CD4-positive, alpha-beta T cell treated with Interleukin-1 beta for 1 hour (primary cell): ENCODE results near the gene GRAMD4.
A peak's percentile ranks its signal among the peaks of the same experiment; 100 is the strongest.

Experiments used
- DNase-seq, 2 donors: peaks; one replicate each; pipeline ENCODE4 v3.0.0-alpha.2; 2020 to 2022

GRAMD4 gene

DNA sequence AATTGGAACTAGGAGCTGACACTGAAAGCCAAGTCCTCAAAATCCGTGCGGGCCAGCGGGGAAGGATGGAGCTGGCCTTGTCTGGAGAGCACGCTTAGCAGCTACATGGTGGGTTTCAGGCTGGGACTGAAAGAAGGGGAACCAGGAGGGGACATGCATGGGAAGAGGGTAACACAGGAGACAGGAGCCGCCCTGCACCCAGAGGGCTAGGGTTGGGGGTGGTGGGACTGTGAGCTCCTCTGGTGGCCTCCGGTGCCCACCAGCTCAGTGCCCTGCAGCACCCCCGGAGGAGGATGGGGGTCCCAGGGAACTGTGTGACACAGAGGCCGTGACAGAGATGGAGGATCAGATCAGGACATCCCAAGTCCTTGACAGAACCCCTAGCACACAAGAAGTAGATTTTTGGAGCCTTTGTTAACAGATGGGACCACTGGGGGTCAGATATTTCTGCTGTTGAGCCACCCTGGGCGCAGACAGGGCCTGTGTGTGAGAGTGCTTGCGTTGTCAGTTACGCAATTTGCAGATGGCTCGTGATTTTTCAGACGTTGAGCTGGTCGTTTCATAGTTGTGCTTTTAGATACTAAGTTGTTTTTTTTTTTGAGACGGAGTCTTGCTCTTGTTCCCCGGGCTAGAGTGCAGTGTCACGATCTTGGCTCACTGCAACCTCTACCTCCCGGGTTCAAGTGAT lies 21.3 kb upstream of the GRAMD4 start:
- DNase-seq, result peak in 1 of 2 donors; percentile 52

DNA sequence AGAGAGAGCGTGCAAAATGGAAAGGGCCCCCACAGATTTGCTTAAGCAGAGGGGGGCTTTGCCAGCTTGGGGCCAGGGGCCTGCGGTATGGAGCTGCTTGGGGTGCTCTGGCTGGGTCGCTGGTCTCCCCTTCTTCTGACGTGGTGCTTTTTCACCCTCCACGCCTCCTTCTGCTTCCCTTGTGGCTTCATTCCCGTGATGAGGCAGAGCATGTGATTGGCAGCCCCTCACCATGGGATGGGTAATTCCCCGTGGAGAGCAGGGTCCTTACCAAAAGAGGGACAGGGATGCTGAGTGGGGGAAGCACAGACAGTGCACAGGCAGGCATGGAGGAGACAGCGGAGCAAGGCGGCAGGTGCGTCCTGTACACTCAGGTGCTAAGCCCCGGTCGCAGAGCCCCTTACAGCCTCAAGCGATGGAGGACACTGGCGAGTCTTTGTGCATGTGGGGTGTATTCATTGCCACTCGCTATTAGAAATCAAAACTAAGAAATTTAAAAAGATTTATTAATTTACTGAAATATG lies 19.9 kb upstream of the GRAMD4 start:
- no peak for DNase-seq

DNA sequence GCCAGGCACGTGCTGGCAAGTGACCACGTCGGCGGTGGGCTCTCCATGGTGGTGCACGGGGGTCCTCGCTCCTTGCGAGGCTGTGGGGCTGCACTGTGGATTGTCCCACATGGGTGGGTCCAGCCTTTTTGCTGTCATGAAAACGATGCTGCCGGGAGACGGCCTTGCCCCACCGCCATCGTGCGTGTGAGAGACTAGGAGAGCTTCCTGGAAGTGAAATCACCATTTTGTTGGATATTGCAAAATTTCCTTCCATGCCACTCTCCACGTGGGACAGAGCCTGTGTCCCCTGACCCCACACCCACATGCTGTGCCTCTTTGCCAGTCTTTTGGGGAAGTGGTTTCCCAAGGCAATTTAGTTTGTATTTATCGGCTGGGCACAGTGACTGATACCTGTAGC lies 18.2 kb upstream of the GRAMD4 start:
- DNase-seq, result peak in 1 of 2 donors; percentile 59

DNA sequence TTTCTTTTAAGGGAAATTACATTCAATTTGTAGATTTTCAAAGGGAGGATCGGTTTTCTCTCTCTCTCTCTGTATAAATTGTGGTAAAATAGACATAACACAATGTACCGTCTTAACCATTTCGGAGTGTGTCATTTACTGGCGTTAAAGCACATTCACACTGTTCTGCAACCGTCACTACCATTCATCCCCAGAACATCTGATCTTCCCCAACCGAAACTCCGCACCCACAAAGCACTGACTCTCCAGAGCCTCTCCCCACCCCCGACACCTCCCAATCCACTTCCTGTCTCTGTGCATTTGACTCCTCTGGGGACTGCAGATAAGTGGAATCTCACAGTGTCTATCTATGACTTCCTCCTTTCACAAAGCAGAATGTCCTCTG lies 15.9 kb upstream of the GRAMD4 start:
- DNase-seq, result peak; percentile 29 to 64

DNA sequence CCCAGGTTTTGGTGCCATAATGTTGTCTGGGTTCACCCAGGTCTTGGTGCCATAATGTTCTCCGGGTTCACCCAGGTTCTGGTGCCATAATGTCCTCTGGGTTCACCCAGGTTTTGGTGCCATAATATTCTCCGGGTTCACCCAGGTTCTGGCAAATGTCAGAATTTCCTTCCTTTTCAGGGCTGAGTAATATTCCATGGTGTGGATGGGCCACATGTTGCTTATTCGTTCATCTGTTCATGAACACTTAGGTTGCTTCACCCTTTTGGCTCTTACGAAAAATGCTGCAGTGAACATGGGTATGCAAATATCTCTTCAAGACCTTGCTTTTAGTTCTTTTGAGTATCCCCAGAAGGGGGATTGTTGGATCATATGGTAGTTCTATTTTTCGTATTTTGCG lies 15.1 kb upstream of the GRAMD4 start:
- no peak for DNase-seq

DNA sequence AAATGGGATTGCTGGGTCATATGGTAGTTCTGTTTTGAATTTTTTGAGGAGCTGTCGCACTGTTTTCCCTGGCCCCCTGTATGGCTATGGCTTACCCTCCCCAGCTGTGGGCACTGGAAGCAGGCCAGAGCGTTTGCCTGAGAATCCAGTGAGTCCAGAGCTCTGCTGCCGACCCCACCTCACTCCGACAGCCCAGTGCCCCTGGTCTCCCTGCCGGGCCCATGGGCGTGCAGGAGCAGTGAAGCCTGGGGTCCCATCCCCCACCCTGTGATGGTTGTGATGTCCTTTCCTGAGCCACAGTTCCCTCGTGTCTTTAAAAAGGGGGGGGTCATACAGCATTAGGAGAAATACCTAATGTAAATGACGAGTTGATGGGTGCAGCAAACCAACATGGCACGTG lies 13.3 kb upstream of the GRAMD4 start:
- DNase-seq, result no peak

DNA sequence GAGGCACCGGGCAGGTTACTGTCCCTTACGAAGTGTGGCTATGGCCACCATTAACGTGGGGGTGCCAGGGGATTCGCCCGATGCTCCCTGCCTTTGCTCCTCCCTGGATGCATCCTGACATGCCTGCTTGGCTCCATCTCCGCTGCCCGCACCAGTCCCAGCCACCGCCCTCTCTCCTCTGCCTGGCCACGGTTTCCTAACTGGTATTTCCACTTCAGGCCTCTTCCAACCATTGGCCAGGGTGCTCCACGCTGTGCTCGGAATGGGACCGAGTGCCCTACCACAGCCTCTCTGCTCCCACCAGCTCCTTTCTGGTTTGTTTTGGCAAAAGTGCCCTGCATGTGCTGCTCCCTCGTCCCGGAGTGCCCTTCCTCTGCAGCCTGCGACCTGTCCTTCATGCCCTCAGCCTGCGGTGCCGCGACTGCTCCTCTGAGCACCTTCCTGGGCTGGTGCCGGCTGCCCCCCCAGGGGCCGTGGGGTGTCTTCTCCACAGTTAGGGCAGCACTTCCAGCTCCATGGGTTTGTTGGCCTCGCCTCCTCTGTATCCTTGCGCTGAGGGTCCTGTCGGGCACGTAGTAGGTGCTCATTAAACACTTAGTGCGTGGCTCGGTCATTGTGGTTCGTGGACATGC lies 12.6 kb upstream of the GRAMD4 start:
- DNase-seq, result no peak

DNA sequence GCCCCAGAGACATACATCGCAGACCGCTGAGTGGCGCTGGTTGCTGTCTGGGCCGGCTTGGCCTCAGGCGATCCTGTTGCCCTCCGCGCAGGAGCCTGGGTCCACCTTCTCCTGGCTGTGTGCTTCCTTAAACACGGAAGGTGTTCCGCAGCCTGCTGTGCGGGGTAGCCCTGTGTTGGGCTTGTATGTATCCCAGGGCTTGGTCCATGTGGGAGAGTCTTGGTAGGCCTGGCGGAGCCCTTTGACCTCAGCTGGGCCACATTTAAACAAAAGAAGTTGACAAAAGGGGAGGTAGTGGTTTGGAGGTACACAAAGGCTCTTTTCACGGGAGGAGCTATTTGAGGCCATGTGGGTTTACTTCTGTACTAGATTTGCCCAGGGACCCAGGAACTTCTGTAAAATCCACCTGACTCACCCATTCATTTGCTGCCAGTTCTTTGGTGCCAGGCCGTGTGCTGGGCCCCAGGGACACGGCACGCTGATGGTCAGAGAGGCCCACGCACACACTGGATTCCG lies 11.0 kb upstream of the GRAMD4 start:
- DNase-seq, result no peak

DNA sequence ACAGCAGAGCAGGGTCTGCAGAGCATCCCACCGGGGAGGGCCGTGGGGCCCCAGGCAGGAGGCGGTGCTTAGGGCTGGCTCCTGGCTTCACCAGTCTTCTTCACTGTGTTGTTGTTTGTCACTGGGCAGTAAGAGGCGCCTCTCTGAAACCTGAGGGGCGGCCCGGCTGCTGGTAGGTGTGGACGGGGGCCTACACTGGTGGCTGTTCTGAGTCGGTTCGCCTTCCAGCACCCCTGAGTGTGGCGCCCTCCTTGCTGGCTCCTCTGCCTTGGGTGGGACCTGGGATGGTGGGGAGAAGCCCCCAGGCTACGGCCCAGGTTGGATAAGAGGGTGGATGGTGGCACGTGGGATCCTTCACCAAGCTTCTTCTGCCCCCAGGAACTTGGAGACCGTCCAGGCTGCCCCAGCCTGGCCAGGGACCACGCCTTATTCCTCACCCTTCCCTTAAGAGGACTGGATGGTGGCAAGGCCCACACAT lies 10.4 kb upstream of the GRAMD4 start:
- no peak for DNase-seq

DNA sequence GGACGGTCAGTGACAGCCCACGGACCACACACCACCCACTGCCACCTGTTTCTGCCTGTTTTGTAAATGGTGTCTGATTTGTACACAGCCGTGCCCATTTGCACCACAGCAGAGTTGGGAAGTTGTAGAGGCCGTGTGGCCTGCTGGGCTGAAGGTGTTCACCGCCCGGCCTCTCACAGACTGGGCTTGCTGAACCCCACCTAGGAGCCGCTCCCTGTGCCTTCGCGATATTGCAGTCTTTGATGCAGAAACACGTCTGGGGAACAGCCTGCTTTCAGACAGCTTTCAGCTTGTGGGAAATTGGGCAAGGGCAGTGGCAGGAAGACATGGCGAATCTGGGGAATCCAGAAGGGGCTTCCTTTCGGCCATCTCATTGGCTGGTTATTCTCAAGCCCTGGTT lies 9.8 kb upstream of the GRAMD4 start:
- DNase-seq, result no peak

DNA sequence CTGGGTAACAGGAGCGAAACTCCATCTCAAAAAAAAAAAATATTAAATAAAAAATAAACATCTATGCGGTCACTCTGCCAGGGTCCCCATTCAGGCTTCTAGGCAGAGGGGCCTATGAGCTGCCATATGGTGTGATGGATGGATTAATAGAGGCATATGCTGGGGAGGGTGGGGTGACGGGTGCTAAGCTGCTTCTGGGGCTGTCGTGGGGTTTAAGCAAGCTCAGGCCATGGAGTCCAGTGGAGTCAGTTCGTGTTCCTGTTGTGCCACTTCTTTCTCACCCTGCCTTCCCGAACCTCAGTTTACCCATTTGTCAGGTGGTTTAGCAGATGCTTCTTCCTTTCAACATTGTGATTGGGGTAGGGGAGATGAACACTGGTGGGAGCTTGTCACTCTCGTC lies 9.0 kb upstream of the GRAMD4 start:
- no peak for DNase-seq

DNA sequence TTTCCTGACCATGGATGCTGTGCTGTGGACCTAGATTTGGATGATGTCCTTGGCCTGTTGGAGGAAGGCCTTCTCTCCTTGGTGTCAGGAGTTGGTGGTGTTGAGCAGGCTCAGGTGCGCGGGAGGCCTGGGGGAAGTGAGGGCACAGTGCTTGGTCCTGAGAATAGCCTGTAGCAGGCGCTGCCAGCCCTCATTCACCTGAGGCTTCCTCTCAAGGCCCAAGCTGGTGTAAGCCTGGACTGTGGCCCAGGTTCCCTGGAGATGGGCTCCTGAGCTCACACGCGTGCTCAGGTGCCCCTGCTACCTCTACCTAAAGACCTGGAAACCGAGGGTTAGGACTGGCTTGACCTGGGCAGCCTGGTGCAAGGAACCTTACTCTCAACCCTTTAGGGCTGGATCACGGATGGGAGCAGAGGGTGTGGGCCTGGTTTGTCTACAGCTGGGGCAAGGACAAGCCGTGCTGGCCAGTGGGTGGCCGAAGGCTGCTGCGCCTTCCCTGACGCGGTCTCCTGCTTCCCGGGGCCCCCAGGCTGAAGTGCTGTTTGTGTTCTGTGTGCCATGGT lies 7.8 kb upstream of the GRAMD4 start:
- no peak for DNase-seq

DNA sequence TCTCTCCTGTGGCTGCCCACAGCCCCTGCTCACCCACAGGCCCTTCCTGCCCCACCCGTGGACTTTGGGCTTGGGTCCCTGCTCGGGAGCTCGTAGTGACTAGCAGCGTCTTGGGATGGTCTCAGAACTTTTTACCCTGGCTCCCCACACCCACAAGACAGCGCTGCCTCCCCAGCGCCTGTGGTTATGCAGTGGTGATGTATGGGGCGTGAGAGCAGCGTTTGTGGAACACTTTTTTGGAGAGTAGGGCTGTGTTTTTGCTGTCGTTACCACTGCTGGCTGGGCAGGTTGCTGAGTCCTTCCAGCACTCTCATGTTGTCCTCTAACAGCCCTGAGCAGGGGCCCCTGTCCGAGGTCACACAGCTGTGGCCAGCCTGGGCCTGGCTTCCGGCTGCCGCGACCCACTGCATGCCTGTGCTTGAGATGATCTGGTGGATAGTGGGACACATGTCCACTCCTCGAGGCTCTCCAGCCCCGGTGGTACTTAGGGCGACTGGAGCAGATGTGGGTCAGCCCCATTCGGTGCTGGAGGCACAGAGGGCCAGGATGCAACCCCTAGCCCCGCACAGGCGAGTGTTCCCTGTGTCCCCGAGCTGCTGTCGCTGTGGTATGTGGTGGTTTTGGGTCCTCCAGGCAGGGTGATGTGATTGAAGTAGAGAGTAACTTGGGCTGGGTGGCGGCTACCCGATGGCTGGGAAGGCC lies 7.1 kb upstream of the GRAMD4 start:
- DNase-seq, result peak; percentile 27 to 30

DNA sequence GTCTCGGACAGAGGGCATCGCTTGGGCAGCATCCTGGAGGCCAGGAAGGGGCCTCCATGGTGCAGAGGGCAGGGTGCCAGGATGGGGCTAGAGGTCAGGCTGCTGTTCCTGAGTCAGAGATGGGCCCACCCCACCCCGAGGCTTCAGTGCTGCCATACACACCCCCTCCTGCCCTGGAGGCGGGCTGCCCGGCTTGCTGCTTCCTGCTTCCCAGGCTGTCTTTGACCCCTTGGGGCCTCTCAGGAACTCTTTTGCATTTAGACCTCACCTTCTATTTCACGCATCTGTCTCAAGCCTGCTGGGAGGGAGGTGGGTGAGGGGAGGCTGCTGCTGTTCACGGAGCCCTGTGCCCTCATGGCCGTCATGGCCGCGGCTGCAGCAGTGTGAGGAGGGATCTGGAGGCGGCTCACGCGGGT lies 6.6 kb upstream of the GRAMD4 start:
- no peak for DNase-seq

DNA sequence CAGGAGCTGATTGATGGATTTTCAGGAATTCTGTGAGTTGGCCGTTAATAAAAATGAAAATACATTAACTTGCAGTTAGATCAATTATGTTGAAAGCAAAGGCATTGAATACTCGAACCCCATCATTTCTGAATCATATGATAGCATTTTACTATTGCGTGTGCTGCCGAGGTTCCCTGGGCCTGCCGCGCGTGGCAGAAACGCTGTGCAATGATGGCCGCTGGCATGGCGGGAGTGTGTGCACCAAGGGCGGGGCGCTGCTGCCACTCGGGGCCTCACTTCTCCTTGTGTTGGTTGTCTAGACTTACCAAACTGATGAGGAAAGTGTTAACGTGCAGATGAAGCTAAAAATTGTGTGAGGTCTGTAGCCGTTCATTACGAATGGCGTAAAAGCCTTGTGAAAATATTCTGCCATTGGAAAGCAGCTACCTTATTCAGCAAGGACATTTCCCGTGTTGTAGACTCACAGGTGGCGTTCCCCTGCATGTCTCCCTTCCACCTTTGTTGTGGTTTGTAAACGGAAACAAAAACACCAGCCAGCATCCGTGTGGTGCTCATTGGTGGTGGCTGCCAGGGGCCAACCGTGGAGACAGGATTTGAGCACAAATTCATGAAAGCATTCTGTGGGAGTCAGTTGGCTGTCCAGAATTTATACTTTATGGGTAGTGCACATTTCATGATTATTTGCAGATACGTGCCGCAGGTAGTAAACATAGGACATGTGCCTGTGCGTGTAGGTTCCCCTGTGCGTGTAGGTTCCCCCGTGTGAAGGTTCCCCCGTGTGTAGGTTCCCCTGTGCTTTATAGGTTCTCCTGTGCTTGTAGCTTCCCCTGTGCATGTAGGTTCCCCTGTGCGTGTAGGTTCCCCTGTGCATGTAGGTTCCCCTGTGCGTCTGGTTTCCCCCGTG lies 5.9 kb upstream of the GRAMD4 start:
- peak; percentile 71 to 82 for DNase-seq

DNA sequence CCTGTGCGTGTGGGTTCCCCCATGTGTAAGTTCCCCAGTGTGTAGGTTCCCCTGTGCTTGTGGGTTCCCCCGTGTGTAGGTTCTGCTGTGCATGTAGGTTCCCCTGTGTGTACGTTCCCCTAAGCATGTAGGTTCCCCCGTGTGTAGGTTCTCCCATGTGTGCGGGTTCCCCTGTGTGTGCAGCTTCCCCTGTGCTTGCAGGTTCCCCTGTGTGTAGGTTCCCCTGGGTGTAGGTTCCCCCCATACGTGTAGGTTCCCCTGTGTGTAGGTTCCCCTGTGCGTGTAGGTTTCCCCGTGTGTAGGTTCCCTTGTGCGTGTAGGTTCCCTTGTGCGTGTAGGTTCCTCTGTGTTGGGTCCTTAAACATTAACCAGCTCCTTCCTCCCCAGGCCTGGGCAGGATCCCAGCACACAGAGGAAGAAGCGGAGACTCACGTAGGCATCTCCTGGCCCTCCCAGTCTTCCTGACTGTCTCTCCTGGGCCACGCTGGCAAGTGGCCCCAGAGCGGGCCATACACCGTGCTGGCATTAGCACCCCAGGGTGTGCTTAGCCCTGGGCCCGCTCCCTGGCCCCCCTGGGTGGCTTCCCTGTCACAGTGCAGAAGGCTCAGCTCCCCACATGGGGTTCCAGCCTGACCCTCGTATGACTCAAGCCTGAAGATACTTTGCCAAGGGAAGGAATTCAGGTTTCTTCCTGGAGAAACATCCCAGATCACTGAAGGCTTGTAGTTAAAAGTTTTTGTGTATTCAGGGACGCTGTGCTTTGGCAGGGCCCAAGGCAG lies 2.8 kb upstream of the GRAMD4 start:
- DNase-seq, result no peak

DNA sequence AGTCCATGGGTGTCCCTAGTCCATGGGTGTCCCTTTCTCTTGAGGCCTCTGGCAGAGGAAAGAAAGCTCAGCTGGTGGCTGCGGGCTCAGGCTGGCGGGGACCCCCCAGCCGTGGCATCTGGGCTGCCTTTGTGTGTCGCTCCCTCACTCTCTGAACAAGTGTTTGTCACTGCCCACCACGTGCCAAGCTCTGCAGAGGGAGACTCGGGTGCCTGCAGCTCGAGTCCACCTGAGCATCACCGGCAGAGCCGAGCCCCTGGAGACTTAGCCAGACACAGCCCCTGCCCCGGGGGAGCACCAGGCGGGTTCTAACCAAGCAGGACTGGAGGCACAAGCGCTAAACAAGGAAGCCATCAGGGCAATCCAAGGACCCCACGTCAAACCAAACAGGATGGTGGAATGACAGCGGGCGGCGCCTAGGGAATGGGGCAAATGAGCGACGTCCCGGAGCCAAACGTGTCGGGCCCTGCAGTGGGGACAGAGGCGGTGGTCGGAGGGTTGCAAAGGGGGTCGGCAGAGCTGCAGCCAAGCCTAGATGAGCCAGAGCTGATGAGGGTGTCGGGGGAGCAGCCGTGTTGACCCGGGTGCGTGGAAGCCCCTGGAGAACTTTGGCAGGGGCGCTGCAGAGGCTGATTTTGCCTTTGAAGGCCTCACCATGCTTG lies 2.1 kb upstream of the GRAMD4 start:
- no peak for DNase-seq

DNA sequence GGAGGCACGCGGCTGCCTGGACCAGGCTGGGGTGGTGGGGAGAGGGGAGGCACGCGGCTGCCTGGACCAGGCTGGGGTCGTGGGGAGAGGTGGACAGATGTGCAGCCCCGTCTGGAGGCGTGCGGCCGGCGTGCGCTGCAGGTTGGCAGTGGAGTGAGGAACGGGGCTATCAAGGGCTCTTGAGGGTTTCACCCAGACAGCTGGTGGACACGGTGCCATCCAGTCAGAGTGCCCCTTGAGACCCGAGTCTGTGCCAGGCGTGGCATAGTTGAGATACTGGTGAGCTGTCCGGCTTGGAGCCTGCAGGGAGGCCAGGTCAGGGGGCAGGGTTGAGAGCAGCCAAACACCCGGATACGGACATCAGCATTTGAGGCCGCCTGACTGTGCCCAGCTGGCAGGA lies 1.5 kb upstream of the GRAMD4 start:
- DNase-seq, result no peak

DNA sequence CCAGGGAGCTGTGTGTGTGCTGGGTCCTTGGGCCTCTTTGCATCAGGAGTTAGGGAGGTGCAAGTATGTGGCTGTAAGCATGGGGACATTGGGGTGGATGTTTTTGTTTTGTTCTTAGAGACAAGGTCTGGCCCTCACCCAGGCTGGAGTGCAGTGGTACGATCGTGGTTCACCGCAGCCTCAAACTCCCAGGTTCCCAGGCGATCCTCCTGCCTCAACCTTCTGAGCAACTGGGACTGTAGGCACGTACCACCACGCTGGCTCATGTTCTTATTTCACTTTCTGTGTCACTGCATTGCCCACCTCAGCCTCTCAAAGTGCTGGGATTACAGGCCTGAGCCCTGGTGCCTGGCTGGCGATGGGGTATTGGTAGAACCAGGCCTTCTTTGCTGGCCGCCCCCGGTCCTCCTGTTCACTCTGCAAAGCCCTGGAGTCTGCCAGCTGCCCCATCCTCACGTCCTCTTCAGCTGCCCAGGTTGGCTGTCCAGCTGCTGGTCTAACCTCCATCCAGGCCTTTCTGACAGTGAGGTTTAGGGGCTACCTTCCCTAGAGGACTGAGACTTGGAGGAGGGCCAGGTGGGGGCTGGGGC lies 851 bp upstream of the GRAMD4 start:
- DNase-seq, result no peak

DNA sequence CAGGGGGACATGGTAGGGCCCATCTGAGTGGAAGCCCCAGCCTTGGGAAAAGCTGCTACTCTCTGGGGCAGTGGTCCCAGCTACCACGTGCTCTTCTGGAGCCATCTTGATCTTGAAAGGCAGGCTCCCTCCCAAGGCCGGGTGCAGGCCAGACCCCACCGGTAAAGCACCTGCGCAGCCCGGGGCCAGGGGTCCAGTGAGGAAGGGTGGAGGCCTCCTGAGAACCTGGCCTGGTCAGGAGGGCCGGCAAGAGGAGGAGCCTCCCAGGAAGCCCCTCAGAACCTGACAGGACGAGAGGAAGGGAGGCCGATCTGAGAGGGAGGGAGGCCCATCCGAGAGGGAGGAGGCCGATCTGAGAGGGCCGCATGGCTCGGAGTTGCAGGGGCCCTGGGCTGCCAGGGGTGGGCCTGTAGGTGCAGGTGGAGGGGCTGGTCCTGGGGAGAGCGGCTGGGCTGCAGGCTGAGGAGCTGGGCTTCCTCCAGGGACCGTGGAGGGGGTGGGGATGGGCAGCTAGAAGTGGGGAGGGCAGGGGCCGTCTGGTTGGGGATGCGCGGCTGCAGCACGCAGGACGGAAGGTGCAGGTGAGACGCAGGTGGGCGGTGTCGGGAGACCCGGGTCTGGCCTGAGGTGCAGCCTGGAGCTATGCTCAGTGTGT lies 529 bp downstream of the GRAMD4 start:
- DNase-seq, result no peak
